ENCODE measurements around the gene PLXNC1.

PLXNC1 gene

DNA sequence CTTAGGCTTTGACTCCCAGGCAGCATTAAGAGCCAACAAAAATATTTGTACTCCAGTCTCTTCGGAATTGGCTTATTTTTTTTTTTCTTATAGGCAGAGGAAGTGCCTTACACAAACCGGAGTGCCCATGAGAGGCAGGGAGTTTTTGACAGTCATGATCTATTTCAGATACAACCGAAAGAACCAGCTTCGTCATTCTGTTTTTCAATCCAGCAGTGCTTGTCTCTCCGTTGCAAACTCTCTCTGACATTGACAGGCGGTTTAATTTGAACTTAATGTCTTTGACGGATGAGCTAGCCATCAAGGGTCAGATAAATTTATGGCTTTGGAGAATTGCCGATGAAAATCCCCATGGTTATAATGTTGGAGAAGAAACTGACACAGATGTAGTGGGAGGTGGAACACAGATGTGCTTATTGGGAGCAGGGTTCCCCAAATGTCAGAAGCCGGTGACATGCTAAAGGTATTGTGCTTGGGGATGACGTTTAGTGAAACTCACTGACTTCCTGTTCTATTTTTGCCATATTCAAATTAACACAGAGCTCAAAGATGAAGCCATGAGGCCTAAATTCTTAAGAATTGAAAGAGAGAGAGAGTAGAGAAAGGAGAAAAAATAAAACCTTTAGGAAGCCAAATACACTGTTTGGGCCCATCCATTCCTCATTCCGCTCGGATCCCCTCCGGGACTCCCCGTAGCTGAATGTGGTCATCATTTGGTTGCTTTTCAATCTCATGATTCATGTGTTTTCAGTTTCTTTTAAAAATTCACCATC is 59.7 kb downstream of the PLXNC1 start:
- no peak for DNase-seq

DNA sequence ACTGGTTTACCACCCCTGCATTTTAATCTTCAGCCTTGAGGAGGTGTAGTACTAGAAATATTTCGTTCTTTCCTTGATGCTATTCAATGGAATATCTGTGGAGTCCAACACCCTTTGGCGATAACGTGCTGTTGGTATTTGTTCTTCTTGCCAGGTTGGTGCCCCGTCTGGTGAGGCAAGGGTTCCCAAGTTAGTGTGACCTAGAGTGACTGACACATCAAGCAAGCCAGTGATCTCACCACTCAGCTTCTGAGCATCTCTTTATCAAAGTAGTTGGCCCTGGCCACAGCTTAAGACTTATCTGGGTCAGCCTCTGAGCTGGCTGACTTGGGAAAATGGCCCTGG is 60.2 kb downstream of the PLXNC1 start:
- no peak for DNase-seq

DNA sequence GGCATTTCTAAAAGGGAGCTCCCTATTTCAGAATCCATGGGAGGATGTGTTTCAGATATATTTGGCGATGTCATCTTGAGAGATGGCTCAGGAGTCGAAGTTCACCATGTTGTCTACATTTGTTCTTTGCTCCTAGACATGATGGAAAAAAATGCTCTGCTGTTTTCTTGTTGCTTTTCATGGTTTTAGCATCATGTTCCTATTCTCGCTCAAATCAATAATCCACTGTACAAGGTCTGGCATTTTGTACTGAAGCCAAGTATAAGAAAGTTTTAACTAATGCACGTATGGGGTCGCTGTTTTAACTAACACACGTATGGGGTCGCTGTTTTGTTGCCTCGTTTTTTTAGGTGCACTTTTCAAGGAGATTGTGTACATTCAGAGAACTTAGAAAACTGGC is 60.9 kb downstream of the PLXNC1 start:
- no peak for DNase-seq

DNA sequence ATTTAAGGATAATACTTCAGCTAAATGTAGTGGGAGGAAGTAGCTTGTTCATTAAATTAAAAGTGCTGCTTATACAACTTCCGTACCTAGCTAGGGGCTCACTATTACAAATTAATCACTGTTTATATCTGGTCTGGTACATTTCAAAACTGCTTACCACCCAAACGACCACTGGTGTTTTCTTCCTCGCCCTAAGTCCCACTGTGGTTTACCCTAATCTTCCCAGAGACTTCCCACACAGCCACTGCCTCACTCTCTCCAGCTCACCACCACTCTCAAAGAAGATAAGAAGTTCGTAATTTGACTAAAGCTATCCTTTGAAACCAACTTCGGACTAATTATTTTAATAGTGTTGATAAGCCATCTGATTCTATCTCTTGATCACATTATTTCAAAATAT is 62.6 kb downstream of the PLXNC1 start:
- no peak for DNase-seq

DNA sequence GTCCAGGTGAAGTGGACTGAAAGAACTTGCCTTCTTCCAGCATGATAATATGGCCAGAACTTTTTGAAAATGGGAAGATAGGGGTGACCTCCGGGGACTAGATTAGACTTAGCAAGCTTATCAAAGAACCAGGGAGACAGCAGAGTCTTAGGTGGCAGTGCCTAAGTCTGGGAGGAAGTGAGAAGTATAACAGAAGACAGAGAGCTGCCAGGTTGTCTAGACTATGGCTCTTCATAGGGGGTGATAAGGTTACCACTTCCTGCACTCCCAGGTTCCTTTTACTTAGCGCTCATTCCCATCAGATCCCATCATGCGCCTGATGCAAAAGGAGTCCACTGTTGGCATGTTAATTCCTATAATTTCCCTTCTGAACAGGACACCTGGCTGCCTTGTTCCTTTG is 69.9 kb downstream of the PLXNC1 start:
- DNase-seq: no peak

DNA sequence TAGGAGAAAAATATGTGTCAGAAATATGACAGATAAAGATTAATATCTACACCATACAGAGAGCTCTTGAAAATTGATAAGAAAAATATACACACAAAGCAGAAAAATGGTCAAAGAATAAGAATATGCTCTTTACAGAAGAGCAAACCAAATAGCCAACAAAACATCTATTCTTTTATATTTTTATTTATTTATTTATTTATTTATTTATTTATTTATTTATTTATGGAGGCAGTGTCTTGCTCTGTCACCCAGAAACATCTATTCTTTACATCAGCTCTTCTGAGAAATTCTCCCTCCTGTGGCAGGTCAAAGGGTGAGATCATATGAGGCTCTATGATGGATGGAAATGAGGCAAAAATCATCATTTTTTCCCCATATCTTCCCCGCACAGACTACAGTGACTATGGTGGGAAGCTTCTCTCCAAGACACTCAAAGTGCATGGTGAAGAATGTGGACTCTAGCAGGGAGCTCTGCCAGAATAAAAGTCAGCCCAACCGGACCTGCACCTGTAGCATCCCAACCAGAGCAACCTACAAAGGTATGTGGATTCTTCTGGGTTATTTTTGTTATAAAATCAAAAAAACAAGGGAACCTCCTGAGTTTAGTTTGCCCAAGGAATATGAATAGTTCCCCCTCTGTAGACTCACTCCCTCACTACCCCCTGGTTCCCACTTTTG is 71.4 kb downstream of the PLXNC1 start:
- no peak for DNase-seq

DNA sequence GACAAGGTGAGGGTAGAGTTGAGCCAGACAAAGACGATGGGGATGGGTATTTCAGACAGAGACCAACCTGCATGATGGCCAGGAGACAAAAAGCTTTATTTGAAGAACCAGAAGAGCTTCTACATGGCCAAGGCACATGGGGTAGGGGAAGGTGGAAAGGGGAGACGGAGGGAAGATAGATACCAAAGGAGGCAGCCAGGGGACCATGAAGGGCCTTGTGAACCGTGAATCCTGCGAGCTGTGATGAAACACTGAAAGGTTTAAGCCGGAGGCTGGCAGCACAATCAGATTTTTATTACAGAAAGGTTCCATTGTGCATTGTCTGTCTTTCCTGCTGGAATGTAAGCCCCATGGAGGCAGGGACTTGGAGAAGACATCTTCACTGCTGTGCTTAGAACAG is 72.4 kb downstream of the PLXNC1 start:
- no peak for DNase-seq

DNA sequence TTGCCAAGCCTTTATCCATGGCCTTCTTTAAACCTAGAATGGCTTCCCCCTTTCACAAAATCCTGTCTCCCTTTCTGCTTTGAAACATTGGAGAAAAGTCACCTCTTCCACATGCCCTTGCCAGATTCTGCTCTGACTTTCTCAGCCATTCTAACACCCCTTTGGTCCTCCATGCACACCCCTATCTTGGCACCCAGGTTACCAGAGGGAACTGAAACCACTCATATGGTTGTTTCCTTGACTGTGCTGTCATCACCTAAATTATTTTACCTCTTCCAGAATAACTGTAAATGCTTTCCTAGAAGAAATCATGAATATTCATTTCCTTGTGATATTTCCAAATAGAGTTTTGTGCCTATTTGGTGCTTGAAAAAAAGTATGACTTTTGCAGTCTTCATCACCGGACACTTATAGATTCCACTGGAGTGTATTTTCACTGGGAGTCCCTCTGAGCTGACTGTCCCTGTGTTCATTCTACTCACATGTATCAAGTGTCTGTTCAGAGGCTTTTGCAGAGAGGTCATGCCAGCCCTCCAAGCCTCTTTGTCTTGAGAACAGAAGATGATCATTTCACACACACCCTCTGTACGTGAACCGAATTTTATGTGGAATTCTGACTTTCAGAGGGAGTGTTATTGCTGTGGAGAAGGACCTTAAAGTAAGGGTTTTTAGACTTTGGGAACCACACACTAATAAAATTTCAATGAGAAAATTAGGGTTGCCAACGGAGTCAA is 74.1 kb downstream of the PLXNC1 start:
- DNase-seq: no peak

DNA sequence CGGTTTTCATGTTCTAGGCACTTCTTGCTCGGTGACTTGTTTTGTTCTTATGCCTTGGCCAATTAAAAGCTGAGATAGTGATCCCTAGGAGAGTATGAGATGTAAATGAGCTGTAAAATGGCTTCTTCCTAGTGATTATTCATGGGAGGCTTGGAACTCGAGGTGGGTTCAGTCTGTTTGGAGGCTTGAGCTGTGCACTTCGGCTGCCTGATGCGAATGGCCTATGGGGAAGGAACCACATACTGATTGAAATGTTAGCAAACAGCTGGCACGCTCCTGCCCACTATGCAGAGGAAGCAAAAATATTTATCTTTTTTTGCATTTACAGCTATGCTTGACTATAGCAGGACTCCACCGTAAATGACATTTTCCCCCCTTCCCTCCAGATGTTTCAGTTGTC is 75.5 kb downstream of the PLXNC1 start:
- DNase-seq: no peak

DNA sequence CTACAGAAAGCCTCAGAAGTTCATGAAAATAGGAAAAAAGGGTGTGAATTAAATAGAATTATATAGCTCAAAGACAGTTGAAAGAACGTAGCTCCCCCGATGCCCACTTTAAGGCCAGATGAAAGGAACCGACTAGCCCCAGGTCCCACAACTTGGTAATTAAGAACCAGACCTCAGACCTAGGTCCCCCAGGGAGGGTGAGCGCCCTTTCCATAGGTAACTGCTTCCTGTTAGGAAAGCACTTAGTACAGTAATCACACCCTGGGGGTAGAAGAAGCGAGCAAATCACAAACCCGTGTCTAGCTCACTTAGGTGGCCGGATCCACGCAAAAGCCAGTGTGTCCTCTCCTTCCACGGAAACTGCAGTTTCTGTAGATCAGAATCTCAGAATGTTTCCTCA is 77.1 kb downstream of the PLXNC1 start:
- no peak for DNase-seq

DNA sequence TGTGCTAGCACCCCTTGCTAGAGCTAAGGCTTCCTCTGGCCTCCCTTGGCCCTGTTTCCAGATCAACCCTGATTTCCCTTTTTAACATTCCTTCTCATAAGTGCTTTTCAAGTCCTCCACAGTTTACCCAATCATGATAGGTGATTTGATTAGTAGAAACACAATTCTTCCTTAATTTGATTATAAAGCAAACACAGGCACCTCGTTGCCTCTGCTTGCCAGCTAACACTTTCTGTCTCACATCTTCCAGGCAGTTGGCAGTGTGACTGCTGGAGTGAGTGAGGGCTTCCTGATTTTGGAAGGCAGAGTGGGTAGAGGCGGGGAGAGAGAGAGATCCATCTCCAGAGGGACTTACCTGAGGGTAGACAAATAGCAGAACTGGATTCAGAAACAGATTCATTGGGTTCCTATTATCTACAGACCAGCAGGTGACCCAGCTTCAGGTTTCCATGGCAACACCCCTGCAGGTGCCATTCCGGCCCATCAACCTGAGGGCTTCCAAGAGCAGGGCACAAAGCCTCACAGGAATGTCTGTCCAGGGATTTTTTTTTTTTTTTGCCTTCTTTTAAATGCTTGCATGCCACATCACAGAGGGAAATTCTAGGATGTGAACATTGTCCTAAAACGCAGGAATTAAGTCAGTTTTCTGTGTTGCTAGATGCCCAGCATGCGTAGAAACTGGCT is 77.7 kb downstream of the PLXNC1 start:
- DNase-seq: no peak

DNA sequence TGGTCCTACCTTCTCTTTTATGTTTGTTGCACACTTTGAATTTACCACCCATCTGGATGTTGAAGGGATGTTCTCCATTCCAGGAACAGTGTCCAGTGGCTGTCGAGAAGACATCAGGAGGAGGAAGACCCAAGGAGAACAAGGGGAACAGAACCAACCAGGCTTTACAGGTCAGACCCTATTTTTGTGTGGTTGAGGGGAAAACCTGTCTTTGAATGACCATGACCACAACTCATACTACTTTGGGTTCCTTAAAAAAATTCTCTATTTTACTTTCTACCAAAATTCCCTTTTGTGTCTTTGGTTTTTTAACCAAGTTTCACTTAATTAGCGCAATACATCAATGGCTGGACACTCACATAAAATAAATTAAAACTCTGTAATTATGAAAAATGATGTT is 78.7 kb downstream of the PLXNC1 start:
- DNase-seq: no peak

DNA sequence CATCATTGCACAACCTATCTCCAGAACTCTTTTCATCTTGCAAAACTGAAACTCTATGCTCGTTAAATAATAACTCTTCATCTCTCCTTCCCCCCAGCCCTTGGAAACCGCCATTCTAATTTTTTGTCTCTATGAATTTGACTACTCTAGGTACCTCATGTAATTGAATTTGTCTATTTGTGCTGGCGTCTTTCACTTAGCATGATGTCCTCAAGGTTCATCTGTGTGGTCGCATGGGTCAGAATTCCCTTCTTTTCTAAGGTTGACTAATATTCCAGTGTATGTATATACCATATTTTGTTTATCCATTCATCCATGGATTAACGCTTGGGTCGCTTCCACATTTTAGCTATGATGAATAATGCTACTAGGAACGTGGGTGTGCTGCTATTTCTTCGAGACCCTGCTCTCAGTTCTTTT is 80.1 kb downstream of the PLXNC1 start:
- no peak for DNase-seq

DNA sequence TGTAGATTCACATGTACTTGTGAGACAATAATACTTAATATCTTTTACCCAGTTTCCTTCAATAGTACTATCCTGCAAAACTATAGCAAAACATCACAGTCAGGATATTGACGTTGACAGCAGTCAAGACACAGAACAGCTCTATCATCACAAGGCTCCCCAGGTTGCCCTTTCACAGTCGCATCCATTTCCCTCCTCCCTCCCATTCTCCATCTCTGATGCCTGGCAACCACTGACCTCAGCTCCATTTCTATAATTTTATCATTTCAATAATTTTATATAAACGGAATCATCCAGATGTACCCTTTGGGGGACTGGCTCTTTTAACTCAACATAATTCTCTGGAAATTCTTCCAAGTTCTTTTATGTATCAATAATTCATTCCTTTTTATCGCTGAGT is 81.5 kb downstream of the PLXNC1 start:
- no peak for DNase-seq

DNA sequence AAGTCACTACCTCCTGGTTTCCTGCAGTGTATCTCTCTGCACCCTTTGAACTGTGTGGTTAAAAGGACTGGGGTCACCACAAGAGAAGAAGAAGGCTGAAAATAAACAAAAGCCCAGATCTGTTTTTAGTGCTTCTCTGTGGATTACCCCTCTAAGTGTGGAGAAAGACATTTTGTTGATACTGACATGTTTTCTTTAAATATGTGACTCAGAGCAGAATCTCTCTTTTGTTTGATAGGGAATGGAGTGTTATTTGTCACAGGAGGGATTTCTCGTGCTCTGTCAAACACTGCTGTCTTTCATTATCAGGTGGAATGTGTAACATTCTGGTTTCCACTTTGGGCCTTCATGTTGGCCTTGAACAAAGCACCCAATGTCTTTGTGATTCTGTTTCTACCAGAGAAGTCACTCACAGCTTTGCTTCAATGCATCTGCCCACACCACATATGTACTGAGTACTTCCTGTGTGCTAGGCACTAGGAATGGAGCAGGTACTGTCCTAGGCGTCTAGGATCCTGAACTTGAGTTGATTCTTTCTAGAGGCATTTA is 82.1 kb downstream of the PLXNC1 start:
- DNase-seq: no peak

DNA sequence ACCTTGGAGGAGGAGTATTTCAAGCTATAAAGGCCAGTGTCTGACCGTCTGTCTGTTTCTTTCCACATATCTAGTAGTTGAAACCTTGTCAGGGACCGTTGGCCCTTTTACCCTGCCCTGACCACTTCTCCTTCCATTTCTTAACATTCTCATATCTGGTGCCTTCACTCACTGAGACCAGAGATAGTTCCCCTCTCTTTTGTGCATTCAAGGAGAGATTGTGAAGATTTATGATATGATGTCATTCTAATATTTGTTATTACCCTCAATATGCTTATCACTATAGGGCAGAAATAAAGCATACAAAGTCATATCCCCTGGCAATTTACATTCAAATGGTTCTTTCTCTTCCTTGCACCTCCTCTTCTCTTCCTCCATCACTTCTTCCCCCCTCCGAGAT is 83.3 kb downstream of the PLXNC1 start:
- DNase-seq: no peak

DNA sequence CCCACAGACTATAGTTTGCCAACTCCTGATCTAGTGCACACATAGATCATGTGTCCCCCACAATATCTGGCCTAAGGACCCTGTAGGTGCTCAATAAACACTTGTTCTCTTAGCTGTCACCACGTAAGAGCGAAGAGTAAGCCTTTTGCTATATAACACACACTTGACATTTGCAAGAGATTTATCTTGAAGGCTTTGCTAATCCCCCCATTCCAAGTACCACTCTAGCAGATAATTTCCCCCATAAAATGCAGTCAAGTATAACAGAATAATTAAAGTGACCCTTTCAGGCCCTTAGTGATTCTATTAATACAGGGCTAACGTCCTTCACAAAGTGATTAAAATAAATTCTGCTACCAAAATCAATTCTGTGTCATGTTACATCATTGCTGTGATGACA is 87.5 kb downstream of the PLXNC1 start:
- no peak for DNase-seq

DNA sequence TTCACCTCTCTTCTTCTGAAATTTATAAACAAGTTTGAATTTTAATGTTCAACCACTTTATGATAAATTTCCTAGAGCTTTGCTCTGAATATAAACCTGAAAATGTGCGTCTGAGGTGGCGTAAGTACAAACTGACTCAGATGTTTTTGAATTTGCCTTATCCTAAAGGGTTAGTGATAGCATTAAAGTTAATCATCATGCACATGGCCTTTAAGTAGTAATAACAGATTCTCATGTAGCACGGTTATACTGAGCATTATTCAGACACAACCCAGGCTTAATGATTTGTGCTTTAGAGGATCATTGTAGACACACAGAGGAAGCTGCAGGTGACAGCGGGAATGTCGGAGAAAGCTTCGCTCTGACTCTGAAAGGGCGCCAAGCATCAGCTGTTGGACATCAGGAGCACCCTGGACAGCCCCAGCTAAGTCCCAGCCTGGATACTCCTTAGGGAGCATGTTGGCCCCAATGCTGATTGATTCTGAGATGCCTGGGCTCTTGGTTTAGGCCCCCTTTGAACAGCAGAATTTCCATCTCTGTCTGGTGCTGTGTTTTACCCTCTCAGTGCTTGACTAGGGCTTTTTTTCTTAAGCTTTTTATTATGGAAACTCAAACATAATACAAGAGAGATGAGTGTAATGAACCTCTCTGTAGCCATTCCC is 91.1 kb downstream of the PLXNC1 start:
- DNase-seq: no peak

DNA sequence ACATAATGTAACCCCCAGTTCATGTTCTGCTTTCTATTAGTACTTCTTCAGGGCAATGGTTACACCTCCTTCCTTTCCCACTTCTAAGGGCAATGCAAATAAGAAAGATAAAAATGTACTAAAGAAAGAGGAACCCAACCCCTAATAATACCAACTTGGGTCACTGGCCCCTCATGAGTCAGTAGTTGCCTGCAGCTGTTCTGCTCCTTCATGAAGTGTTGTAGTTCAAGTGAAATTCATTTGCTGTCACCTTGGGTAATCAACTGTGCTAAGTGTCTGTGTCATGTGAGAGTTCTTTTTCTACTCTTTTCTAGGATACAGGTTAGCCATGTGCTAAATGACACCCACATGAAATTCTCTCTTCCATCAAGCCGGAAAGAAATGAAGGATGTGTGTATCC is 91.8 kb downstream of the PLXNC1 start:
- DNase-seq: no peak

DNA sequence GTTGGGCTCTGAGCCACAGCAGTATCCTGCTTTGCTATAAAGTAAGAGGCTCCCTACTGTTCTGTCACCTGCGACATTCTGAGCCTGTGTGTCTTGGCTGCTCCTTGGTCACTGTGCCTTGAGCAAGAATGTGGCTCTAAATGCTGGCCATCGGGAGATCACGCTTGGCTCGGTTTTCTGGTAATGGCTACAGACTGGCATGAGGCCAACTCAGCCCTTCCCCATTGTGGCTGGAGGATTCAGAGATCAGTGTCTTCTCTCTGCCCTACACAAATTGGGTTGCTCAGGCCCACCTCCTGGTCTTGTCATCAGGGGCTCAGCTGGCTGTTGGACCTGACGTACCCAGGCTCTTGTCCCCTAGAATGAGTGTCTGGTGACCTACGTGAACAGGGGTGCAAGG is 94.5 kb downstream of the PLXNC1 start:
- no peak for DNase-seq

DNA sequence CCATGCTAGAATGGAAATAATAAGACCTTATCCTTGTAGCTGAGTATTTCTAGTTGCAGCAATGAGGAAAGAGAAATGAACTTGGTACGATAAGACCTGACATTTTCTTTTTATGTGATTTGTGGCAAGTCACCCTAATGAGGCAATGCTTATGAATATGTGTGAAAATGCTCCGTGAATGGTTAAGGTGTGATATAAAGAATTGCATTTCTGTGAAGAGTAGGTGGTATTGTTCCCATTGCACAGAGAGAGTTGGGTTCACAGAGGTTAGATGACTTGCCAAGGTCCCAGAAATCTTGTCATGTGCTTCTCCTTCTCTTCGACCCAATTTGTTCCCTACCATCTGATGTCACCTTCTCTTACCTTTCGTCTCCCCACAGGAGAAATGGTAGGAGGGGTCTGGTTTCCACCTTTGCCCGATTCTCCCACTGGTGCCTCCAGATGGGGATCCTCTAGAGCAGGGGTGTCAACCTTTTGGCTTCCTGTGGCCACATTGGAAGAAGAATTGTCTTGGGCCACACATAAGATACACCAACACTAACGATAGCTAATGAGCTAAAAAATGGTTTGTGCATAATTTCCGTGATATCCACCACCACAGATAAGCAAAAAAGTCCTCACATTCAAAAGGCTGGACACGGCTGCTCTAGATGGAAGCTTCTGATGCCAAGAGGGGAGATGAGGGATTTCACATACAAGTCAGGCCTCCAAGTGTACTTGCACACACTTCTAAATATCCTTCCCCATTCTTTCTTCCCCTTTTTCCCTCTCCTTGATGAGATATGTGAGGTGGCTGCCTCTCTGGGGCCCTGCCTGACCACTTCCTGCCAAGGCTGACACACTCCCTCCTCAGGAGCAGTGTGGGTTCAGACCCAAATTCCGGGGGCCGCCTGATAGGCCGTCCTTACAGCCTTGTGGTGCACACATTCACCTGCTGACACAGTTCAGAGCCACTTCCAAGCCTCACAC is 96.1 kb downstream of the PLXNC1 start:
- no peak for DNase-seq
